Epithelial cell of esophagus (primary cell): ENCODE data around the gene VCL.

Source experiments
- DNase-seq: peaks from one replicate; pipeline ENCODE4 v3.0.0; 2010; ENCODE audit warnings: low read depth
- H3K4me3 ChIP-seq: 2 replicates; pipeline ENCODE4 v1.5.1; 2011; ENCODE audit warnings: mild to moderate bottlenecking, low read length, control low read depth
- TF ChIP-seq, protein P1 (sequence below): IDR thresholded peaks from 2 replicates; pipeline ENCODE4 v1.5.1; 2011; ENCODE audit warnings: low read depth, mild to moderate bottlenecking, low read length, control low read depth, inconsistent platforms; ENCODE audit not compliant: insufficient read depth; ENCODE audit errors: missing control alignments

The VCL gene

DNA sequence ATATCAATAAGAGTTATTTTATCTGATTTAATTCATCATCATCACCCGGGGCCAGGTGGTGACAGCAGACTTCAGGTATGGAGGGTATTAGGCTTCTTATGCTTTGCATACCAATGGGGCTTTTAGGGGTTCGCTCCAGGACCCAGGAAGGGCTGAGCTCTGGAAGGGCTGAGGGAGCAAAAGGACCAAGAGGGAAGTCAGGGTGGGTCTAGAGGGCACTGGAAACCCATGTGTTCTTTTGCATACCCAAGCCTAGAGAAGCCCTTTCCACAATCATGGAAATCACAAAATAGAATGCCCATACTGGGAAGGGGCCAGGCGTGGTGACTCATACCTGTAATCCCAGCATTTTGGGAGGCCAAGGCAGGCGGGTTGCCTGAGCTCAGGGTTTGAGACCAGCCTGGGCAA lies 30.9 kb upstream of the VCL start:
- DNase-seq: no peak
- TF ChIP-seq, protein P1, sequence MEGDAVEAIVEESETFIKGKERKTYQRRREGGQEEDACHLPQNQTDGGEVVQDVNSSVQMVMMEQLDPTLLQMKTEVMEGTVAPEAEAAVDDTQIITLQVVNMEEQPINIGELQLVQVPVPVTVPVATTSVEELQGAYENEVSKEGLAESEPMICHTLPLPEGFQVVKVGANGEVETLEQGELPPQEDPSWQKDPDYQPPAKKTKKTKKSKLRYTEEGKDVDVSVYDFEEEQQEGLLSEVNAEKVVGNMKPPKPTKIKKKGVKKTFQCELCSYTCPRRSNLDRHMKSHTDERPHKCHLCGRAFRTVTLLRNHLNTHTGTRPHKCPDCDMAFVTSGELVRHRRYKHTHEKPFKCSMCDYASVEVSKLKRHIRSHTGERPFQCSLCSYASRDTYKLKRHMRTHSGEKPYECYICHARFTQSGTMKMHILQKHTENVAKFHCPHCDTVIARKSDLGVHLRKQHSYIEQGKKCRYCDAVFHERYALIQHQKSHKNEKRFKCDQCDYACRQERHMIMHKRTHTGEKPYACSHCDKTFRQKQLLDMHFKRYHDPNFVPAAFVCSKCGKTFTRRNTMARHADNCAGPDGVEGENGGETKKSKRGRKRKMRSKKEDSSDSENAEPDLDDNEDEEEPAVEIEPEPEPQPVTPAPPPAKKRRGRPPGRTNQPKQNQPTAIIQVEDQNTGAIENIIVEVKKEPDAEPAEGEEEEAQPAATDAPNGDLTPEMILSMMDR: no peak
- H3K4me3 ChIP-seq: no peak overlapping the region

DNA sequence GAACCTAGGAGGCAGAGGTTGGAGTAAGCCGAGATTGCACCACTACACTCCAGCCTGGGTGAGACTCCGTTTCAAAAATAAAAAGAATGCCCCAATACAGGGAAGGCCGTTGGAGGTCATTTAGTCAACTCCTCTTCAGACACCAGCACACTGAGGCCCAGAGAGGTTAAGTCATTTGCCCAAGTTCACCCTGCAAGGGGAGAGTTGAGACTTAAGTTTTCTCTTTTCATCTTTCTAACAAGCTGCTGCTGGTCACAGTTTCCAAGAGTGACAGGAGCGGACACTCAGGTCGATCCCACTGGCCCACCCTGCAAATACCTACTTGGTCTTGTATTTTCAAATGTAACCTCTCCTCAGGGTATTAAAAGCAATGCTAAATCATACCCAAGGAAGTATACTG lies 30.4 kb upstream of the VCL start:
- H3K4me3 ChIP-seq: no peak overlapping the region
- TF ChIP-seq, protein P1: no peak
- DNase-seq: no peak

DNA sequence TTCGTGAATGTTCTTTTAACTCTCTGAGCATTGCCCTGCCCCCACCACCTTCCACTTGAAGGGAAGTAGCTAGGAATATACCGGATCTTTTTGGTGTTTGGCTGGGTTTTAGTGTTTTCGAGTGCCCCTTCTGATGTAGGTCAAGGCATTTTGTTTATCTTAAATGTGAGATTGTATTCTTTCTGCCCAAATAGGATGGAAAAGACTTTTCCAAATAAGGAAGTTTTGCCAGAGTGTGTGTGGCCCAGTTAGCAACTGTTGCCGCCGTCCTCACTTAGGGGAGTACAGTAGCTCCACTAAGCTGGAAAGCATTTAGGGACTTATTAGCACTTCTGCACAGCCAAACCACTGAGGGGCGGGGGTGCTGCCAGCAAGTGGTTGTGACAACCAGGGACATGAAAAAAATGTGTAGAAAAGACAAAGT lies 29.8 kb upstream of the VCL start:
- no peak for DNase-seq
- no peak overlapping the region for H3K4me3 ChIP-seq
- TF ChIP-seq, protein P1: no peak

DNA sequence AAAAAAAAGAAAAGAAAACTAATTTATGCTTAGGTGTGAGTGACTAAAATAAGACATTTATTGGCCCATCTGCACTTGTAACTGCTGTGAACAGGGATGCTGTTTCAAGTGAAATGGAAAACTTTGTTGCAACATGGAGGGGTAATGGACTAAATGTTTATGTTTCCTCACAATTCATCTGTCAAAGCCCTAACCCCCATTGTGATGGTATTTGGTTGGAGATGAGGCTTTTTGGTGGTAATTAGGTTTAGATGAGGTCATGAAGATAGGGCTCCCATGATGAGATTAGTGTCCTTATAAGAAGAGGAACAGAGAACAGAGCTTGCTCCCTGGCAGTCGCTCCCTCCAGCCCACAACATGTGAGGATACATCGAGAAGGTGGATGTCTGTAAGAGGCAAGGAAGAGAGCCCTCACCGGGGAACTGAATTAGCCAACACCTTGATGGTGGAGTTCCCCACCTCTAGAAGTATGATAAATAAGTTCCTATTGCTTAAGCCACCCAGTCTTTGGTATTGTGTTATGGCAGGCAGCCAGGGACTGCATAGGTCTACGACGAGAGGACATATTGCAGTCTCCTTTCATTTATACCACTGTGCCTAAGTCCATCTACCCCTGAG lies 28.6 kb upstream of the VCL start:
- H3K4me3 ChIP-seq: no peak overlapping the region
- peak; percentile 85 for DNase-seq
- TF ChIP-seq, protein P1: no peak

DNA sequence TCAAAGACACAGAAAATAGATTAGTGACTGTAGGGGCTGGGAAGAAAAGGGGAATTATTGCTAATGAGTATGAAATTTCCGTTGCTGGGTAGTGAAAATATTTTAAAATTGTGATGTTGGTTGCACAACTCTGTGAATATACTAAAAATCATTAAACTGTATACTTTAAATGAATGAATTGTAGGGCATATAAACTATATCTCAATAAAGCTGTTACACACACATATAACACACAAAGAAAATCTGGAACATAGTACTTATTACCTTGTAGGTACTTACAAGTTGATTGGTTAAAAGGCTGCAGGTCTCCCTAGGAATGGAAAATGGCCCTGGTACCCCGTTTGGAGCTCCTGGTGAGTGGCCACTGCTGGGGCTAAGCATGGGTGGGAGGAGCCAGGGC lies 27.1 kb upstream of the VCL start:
- TF ChIP-seq, protein P1: no peak
- DNase-seq: no peak
- no peak overlapping the region for H3K4me3 ChIP-seq

DNA sequence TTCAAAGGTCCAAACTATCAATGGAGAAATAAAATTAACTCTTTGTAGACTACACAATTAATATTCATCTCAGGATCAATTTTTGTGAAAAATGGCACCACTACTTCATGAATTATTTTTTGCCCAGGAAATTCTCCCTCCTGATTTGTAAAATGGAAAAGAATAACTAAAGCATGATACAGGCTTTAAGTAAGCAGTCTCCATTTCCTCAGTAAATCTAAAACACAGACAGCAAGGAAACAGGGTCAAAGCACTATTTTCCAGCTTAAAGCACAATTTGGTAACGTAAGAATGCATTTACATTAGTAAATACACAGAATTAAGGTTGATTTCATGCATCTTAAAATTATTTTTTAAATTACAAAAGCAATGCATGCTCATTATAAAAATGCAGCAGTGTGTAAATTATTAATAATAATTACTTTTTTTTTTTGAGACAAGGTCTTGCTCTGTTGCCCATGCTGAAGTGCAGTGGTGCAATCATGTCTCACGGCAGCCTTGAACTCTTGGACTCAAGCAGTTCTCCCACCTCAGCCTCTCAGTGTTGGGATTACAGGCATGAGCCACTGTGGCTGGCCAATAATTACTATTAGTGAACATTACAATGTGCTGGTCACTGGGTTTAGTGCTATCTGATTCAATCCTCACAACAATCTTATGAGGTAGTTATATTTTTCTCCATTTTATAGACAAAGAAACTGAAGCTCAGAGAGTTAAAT lies 26.1 kb upstream of the VCL start:
- no peak for DNase-seq
- TF ChIP-seq, protein P1: no peak
- no peak overlapping the region for H3K4me3 ChIP-seq

DNA sequence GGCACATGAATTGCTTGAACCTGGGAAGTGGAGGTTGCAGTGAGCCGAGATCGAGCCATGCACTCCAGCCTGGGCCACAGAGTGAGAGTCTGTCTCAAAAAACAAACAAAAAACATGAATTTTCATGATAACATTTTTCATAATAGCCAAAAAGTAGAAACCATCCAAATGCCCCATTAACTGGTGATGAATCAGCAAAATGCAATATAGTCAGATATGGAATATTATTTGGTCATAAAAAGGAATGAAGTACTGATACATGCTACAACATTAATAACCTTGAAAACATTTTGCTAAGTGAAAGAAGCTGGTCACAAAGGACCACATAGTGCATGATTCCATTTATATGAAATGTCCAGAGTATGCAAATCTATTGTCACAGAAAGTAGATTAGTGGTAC lies 24.5 kb upstream of the VCL start:
- no peak for DNase-seq
- TF ChIP-seq, protein P1: no peak
- no peak overlapping the region for H3K4me3 ChIP-seq
